22Rv1 (cell line): ENCODE results near the gene ZNF317.

Source experiments
- H3K27ac ChIP-seq: fragments of 450-650 bp; 2 replicates; pipeline ENCODE4 v1.5.1; 2017
- ZFX ChIP-seq: fragments of 450-650 bp; IDR thresholded peaks from 2 replicates; pipeline ENCODE4 v1.6.1; 2017; ENCODE audit warnings: antibody characterized with exemption, borderline replicate concordance
- TF ChIP-seq, protein P1 (sequence below): fragments of 450-650 bp; IDR thresholded peaks from 2 replicates; pipeline ENCODE4 v1.5.1; 2017; ENCODE audit warnings: mild to moderate bottlenecking

Gene ZNF317

DNA sequence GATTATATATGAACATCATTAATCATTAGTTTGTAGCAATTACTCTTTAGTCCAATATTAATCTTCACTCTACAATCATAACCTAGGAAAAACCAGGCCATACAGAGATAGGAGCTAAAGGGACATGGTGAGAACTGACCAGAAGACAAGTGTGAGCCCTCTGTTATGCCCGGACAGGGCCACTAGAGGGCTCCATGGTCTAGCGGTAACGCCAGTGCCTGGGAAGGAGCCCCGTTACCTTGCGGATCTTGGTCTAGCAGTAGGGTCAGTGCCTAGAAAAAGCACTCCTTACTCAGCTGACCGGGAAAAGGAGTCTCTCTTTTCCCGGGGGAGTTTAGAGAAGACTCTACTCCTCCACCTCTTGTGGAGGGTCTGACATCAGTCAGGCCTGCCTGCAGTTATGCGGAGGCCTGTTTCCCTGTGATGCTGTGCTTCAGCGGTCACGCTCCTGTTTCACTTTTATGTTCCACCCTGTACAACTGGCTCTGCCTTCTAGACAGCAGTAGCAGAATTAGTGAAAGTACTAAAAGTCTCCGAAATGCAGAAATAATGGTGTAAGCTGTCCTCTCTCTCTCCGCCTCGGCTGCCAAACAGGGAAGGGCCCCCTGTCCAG lies 65.4 kb downstream of the ZNF317 start:
- H3K27ac ChIP-seq = no peak overlapping the region
- TF ChIP-seq, protein P1, sequence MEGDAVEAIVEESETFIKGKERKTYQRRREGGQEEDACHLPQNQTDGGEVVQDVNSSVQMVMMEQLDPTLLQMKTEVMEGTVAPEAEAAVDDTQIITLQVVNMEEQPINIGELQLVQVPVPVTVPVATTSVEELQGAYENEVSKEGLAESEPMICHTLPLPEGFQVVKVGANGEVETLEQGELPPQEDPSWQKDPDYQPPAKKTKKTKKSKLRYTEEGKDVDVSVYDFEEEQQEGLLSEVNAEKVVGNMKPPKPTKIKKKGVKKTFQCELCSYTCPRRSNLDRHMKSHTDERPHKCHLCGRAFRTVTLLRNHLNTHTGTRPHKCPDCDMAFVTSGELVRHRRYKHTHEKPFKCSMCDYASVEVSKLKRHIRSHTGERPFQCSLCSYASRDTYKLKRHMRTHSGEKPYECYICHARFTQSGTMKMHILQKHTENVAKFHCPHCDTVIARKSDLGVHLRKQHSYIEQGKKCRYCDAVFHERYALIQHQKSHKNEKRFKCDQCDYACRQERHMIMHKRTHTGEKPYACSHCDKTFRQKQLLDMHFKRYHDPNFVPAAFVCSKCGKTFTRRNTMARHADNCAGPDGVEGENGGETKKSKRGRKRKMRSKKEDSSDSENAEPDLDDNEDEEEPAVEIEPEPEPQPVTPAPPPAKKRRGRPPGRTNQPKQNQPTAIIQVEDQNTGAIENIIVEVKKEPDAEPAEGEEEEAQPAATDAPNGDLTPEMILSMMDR = peak; percentile 93
- no peak for TF ChIP-seq ZFX
